Nephron progenitor cell (in vitro differentiated cells): ENCODE data around the gene NOTCH4.

Experiments used
- DNase-seq: peaks from one replicate; pipeline ENCODE4 v3.0.0; 2021
- H3K27ac Mint-ChIP-seq: 2 replicates; pipeline ENCODE4 v1.8.0; 2021; ENCODE audit warnings: mild to moderate bottlenecking, moderate library complexity, mixed read lengths
- H3K27me3 Mint-ChIP-seq: 2 replicates; pipeline ENCODE4 v1.8.0; 2021; ENCODE audit warnings: mild to moderate bottlenecking, low read depth, mixed read lengths; ENCODE audit not compliant: poor library complexity
- H3K36me3 Mint-ChIP-seq: 2 replicates; pipeline ENCODE4 v1.8.0; 2021; ENCODE audit warnings: low read depth, mixed read lengths
- H3K4me1 Mint-ChIP-seq: 2 replicates; pipeline ENCODE4 v1.8.0; 2021; ENCODE audit warnings: mixed read lengths
- H3K4me3 Mint-ChIP-seq: 2 replicates; pipeline ENCODE4 v1.8.0; 2021; ENCODE audit warnings: mild to moderate bottlenecking, moderate library complexity, mixed read lengths
- H3K9me3 Mint-ChIP-seq: 2 replicates; pipeline ENCODE4 v1.8.0; 2021; ENCODE audit warnings: mild to moderate bottlenecking, moderate library complexity, mixed read lengths
- TF ChIP-seq, protein P1 (sequence below): fragments of 200-600 bp; sonication (generic); IDR thresholded peaks from 2 replicates; pipeline ENCODE4 v1.5.0; 2021; ENCODE audit warnings: antibody characterized with exemption

NOTCH4 gene

GRCh38 chr6:32192608-32193039 is 31.2 kb downstream of the NOTCH4 start, which contains the start of gene GPSM3:
GPSM3 (minus strand) TSS chr6:32192643; CDS start chr6:32192513, 130 bp downstream.
- no peak for DNase-seq
- peak within 1 kb of the TSS; percentile 69 for H3K4me3 Mint-ChIP-seq
- peaks cover 3% of the 10 kb centered on the region for H3K36me3 Mint-ChIP-seq

DNA sequence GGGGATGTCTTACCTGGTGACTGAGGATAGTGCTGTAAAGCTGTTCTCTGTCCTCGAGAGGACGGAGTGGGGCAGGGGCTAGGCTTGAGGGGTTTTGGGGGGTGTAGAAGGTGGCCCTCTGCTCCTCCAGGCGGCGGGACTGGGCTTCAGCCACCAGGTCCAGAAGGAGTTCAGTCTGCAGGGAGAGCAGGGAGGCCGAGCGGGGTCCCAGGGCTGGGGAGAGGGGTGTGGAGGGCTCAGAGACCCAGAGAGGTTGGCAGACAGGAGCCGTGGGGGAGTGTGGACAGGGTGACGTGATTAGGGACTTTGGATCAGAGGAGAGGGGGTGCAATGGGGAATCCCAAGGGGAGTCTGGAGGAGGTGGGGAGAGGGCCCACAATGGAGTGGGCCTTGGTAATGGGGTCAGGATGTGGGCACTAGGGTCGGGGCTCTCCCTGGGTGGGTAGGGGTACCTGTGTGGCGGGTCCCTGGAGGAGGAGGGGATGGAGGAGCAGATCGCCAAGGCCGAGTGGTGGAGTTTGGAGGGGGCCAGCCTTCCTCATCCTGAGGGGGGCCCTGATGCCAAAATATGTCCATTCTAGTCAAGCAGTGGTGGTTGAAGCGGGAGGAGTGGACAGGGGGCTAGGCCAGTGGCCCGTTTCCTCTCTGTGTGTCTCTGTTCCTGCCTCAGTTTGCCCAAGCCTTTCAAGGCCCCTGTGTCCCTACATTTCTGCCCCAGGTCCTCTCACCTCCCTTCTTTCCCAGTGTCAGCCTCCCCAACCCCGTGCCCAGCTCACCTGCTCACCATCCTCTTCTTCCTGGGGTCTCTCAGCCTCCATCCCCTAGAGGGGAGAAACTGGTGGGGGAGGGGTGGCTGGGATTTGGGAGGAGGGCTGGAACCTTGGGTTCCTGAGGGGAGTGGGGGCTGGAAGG is 31.9 kb downstream of the NOTCH4 start:
- peak overlapping the region; percentile 97 for H3K27ac Mint-ChIP-seq
- H3K27me3 Mint-ChIP-seq, result no peaks in the 10 kb centered on the region
- H3K9me3 Mint-ChIP-seq, result no peaks in the 10 kb centered on the region
- no peak for DNase-seq
- H3K36me3 Mint-ChIP-seq, result peaks cover 9% of the 10 kb centered on the region
- peak overlapping the region; percentile 58 for H3K4me3 Mint-ChIP-seq
- H3K4me1 Mint-ChIP-seq, result peaks cover 86% of the 10 kb centered on the region
- TF ChIP-seq, protein P1, sequence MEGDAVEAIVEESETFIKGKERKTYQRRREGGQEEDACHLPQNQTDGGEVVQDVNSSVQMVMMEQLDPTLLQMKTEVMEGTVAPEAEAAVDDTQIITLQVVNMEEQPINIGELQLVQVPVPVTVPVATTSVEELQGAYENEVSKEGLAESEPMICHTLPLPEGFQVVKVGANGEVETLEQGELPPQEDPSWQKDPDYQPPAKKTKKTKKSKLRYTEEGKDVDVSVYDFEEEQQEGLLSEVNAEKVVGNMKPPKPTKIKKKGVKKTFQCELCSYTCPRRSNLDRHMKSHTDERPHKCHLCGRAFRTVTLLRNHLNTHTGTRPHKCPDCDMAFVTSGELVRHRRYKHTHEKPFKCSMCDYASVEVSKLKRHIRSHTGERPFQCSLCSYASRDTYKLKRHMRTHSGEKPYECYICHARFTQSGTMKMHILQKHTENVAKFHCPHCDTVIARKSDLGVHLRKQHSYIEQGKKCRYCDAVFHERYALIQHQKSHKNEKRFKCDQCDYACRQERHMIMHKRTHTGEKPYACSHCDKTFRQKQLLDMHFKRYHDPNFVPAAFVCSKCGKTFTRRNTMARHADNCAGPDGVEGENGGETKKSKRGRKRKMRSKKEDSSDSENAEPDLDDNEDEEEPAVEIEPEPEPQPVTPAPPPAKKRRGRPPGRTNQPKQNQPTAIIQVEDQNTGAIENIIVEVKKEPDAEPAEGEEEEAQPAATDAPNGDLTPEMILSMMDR, result no peak

More at GRCh38 chr6:32192608-32193039, 31.2 kb downstream of the NOTCH4 start, which contains the start of gene GPSM3:
- TF ChIP-seq, protein P1, result no peak
- Mint-ChIP-seq H3K27ac (peak within 1 kb of the TSS; percentile 97), H3K9me3 (no peaks in the 10 kb centered on the region), H3K27me3 (no peaks in the 10 kb centered on the region), H3K4me1 (peaks cover 86% of the 10 kb centered on the region)

- Mint-ChIP-seq H3K4me3 (peak overlapping the region; percentile 68), H3K27ac (peak overlapping the region; percentile 97), H3K4me1 (peaks cover 86% of the 10 kb centered on the region), H3K9me3 (no peaks in the 10 kb centered on the region), H3K36me3 (peaks cover 18% of the 10 kb centered on the region), H3K27me3 (no peaks in the 10 kb centered on the region)
- no peak for DNase-seq
- TF ChIP-seq, protein P1, result no peak
These were observed 32.8 kb downstream of the NOTCH4 start for GRCh38 chr6:32190911-32191677.

DNA sequence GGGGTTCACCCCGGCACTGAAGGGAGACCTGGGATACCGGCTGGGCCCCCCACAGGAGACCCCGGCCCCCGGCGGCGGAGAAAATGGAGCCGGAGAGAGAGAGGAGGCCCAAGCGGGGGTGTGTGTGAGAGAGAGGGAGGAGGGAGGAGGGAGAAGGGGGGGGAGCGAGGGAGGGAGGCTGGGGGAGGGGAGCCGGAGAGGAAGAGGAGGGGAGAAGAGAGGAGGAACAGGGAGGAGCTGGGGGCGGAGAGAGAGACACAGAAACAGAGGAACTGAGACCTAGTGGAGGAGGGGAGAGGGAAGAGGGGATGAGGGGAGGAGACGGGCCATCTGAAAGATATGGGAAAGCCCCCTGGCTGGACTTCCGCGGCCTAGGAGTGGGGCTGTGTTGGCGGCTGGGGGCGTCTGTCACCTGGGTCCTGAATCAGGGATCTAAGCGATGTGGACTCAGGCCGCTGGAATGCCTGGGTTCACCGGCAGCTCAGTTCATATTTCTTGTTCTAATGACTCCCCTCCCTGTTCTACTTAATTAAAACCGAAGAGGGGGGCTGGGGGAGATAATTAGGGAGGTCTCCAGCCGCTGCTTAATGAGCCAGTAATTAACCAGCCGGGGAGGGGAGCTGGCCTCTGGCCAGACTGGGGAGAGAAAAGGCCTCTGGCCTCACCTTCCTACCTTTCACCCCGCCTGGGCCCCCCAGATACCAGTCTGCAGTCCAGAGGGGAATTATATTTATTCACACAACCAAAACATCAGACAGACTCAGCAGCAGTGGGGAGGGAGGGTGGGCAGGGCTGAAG is 33.6 kb downstream of the NOTCH4 start, which contains the start of gene PBX2:
PBX2 (minus strand) TSS at position 149 of the 798 bp plus-strand sequence. CDS start 287 bp downstream, outside the sequence.
- Mint-ChIP-seq H3K27ac (peak within 1 kb of the TSS; percentile 97), H3K9me3 (no peaks in the 10 kb centered on the region), H3K4me1 (peaks cover 92% of the 10 kb centered on the region), H3K36me3 (peaks cover 25% of the 10 kb centered on the region), H3K27me3 (no peaks in the 10 kb centered on the region), H3K4me3 (peak within 1 kb of the TSS; percentile 97)
- DNase-seq, result peak; percentile 79
- TF ChIP-seq, protein P1, result no peak

GRCh38 chr6:32189742-32190053 is 34.2 kb downstream of the NOTCH4 start:
- TF ChIP-seq, protein P1, result no peak
- Mint-ChIP-seq H3K36me3 (peaks cover 25% of the 10 kb centered on the region), H3K9me3 (no peaks in the 10 kb centered on the region), H3K27me3 (no peaks in the 10 kb centered on the region), H3K4me1 (peaks cover 87% of the 10 kb centered on the region), H3K4me3 (peak overlapping the region; percentile 97), H3K27ac (no peak overlapping the region)
- DNase-seq, result no peak
